Astrocyte (in vitro differentiated cells and primary cell): ENCODE results near the gene FRY. TPM values are rescaled to one million over a fixed set of nuclear protein-coding genes. Genes with fewer than 3 reads are reported as not detected.

Experiments
- DNase-seq: peaks from one replicate; pipeline ENCODE4 v3.0.0-alpha.2; 2010; ENCODE audit warnings: low read depth
- FAIRE-seq: peaks from 2 replicates; lab custom pipeline; 2011; peaks lifted over from hg19 to GRCh38; lab: Jason Lieb, UNC
- H2AFZ ChIP-seq: 2 replicates; pipeline ENCODE4 v1.6.0; 2012; ENCODE audit warnings: low read depth, low read length, inconsistent platforms
- H3K27ac ChIP-seq: 2 replicates; pipeline ENCODE4 v1.5.1; 2011; ENCODE audit warnings: low read depth, low read length, inconsistent platforms
- H3K27me3 ChIP-seq: 2 replicates; pipeline ENCODE4 v1.6.0; 2011; ENCODE audit warnings: low read length, inconsistent platforms; ENCODE audit not compliant: insufficient read depth
- H3K36me3 ChIP-seq: 2 replicates; pipeline ENCODE4 v1.5.1; 2011; ENCODE audit warnings: low read length, inconsistent platforms; ENCODE audit not compliant: insufficient read depth
- H3K4me1 ChIP-seq: 2 replicates; pipeline ENCODE4 v1.5.1; 2011; ENCODE audit warnings: low read length, inconsistent platforms; ENCODE audit not compliant: insufficient read depth
- H3K4me2 ChIP-seq: 2 replicates; pipeline ENCODE4 v1.6.0; 2012; ENCODE audit warnings: low read length, inconsistent platforms
- H3K4me3 ChIP-seq: 2 replicates; pipeline ENCODE4 v1.5.1; 2011; ENCODE audit warnings: low read depth, mild to moderate bottlenecking, low read length, inconsistent platforms; ENCODE audit not compliant: insufficient read depth
- H3K79me2 ChIP-seq: 2 replicates; pipeline ENCODE4 v1.6.0; 2012; ENCODE audit warnings: mild to moderate bottlenecking, low read length, inconsistent platforms; ENCODE audit not compliant: insufficient read depth
- H3K9ac ChIP-seq: 2 replicates; pipeline ENCODE4 v1.6.0; 2012; ENCODE audit warnings: mild to moderate bottlenecking, low read length, inconsistent platforms
- H3K9me3 ChIP-seq: 2 replicates; pipeline ENCODE4 v1.5.1; 2012; ENCODE audit warnings: low read depth, mild to moderate bottlenecking, low read length, inconsistent platforms; ENCODE audit not compliant: insufficient read depth
- H4K20me1 ChIP-seq: 2 replicates; pipeline ENCODE4 v1.6.0; 2012; ENCODE audit warnings: low read length, inconsistent platforms; ENCODE audit not compliant: insufficient read depth
- H3K27ac Mint-ChIP-seq: one replicate; pipeline ENCODE4 v1.8.0; 2021; ENCODE audit warnings: mild to moderate bottlenecking, mixed read lengths; ENCODE audit not compliant: unreplicated experiment
- H3K27me3 Mint-ChIP-seq: one replicate; pipeline ENCODE4 v1.8.0; 2021; ENCODE audit warnings: low read depth, mixed read lengths; ENCODE audit not compliant: unreplicated experiment
- H3K36me3 Mint-ChIP-seq: one replicate; pipeline ENCODE4 v1.8.0; 2021; ENCODE audit warnings: low read depth, mixed read lengths; ENCODE audit not compliant: unreplicated experiment
- H3K4me1 Mint-ChIP-seq: one replicate; pipeline ENCODE4 v1.8.0; 2021; ENCODE audit warnings: low read depth, mixed read lengths; ENCODE audit not compliant: unreplicated experiment
- H3K4me3 Mint-ChIP-seq: one replicate; pipeline ENCODE4 v1.8.0; 2021; ENCODE audit warnings: mild to moderate bottlenecking, moderate library complexity, mixed read lengths; ENCODE audit not compliant: unreplicated experiment
- H3K9me3 Mint-ChIP-seq: one replicate; pipeline ENCODE4 v1.8.0; 2021; ENCODE audit warnings: mild to moderate bottlenecking, mixed read lengths; ENCODE audit not compliant: unreplicated experiment
- EZH2 ChIP-seq: IDR thresholded peaks from 2 replicates; pipeline ENCODE4 v1.6.1; 2012; ENCODE audit warnings: mild to moderate bottlenecking, low read length, inconsistent platforms; ENCODE audit not compliant: insufficient read depth
- total RNA-seq: library from RNA; stranded (reverse); gene quantifications from 2 replicates; pipeline ENCODE4 v1.2.1, GENCODE V29; 2021
- TF ChIP-seq, protein P1 (sequence below): IDR thresholded peaks from 2 replicates; pipeline ENCODE4 v1.5.1; 2011; ENCODE audit warnings: low read depth, mild to moderate bottlenecking, inconsistent platforms, low read length, moderate library complexity; ENCODE audit not compliant: insufficient read depth

FRY gene
- total RNA-seq, 1 donor from 2014 or later: 4.6 TPM

DNA sequence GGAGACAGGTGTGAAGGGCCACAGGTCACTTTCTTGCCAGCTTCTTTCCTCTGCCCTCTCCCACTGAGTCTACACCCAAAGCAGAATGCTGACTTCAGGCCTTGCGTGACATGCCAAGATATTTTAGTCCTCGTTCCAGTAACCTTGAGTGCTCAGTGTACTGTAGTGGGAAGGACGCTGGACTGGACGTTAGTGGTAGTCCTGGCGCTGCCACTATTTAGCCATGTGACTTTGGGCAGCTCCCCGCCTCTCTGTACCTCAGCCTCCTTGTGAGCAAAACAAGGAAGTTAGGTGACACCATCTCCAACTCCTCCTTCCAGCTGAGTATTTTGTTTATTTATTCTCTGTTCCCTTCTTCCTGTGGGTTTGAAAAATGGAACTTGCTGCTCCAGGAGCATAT, 86.1 kb downstream of the FRY start:
- Histone ChIP-seq H3K27me3 (no peaks in the 10 kb centered on the region), H3K4me1 (no peaks in the 10 kb centered on the region), H3K9me3 (no peaks in the 10 kb centered on the region), H3K4me2 (no peak overlapping the region), H3K79me2 (no peaks in the 10 kb centered on the region), H3K36me3 (no peaks in the 10 kb centered on the region), H3K27ac (no peak overlapping the region), H2AFZ (no peak overlapping the region), H3K4me3 (no peak overlapping the region), H4K20me1 (no peaks in the 10 kb centered on the region), H3K9ac (no peak overlapping the region)
- Mint-ChIP-seq H3K9me3 (peaks cover 2% of the 10 kb centered on the region), H3K27ac (no peak overlapping the region), H3K36me3 (no peaks in the 10 kb centered on the region), H3K27me3 (no peaks in the 10 kb centered on the region), H3K4me3 (no peak overlapping the region), H3K4me1 (peaks cover 5% of the 10 kb centered on the region)
- DNase-seq: no peak
- no peak for FAIRE-seq
- TF ChIP-seq, protein P1, sequence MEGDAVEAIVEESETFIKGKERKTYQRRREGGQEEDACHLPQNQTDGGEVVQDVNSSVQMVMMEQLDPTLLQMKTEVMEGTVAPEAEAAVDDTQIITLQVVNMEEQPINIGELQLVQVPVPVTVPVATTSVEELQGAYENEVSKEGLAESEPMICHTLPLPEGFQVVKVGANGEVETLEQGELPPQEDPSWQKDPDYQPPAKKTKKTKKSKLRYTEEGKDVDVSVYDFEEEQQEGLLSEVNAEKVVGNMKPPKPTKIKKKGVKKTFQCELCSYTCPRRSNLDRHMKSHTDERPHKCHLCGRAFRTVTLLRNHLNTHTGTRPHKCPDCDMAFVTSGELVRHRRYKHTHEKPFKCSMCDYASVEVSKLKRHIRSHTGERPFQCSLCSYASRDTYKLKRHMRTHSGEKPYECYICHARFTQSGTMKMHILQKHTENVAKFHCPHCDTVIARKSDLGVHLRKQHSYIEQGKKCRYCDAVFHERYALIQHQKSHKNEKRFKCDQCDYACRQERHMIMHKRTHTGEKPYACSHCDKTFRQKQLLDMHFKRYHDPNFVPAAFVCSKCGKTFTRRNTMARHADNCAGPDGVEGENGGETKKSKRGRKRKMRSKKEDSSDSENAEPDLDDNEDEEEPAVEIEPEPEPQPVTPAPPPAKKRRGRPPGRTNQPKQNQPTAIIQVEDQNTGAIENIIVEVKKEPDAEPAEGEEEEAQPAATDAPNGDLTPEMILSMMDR: no peak
- TF ChIP-seq EZH2: no peak

DNA sequence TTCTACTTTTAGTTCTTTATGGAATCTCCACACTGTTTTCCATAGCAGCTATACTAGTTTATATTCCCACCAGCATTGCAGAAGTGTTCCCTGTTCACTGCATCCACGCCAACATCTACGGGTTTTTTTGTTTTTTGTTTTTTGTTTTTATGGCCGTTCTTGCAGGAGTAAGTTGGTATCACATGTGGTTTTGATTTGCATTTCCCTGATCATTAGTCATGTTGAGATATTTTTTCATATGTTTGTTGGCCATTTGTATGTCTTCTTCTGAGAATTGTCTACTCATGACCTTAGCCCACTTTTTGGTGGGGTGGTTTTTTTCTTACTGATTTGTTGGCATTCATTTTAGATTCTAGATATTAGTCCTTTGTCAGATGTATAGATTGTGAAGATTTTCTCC, 89.7 kb downstream of the FRY start:
- Histone ChIP-seq H4K20me1 (no peaks in the 10 kb centered on the region), H3K9me3 (no peaks in the 10 kb centered on the region), H3K4me2 (no peak overlapping the region), H3K4me1 (no peaks in the 10 kb centered on the region), H3K27me3 (no peaks in the 10 kb centered on the region), H3K4me3 (no peak overlapping the region), H2AFZ (no peak overlapping the region), H3K27ac (no peak overlapping the region), H3K9ac (no peak overlapping the region), H3K79me2 (no peaks in the 10 kb centered on the region), H3K36me3 (no peaks in the 10 kb centered on the region)
- no peak for DNase-seq
- Mint-ChIP-seq H3K36me3 (peaks cover 3% of the 10 kb centered on the region), H3K27me3 (no peaks in the 10 kb centered on the region), H3K4me3 (no peak overlapping the region), H3K4me1 (no peaks in the 10 kb centered on the region), H3K27ac (no peak overlapping the region), H3K9me3 (peaks cover 3% of the 10 kb centered on the region)
- no peak for TF ChIP-seq EZH2
- FAIRE-seq: no peak

DNA sequence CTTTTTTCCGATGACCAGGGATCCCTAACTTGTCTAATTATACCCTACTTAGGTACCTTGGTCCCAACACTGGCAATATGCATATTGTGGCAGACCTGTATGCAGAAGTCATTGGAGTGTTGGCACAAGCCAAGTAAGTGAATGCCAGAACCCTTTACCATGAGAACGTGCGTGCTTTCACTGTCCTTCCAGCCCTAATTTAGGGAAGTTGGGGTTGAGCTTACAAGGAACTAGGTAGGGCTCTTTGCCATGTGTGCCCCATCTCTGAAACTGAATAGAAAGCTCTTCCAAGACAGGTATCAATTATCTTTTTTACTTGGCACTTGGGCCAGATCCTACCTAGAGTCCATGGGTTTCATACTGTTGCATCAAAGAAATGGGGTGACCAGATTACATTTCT, 93.2 kb downstream of the FRY start:
- Histone ChIP-seq H3K79me2 (no peaks in the 10 kb centered on the region), H4K20me1 (no peaks in the 10 kb centered on the region), H3K4me3 (no peak overlapping the region), H3K27me3 (no peaks in the 10 kb centered on the region), H3K9me3 (no peaks in the 10 kb centered on the region), H3K4me2 (no peak overlapping the region), H3K36me3 (no peaks in the 10 kb centered on the region), H3K27ac (no peak overlapping the region), H3K4me1 (peaks cover 3% of the 10 kb centered on the region), H2AFZ (no peak overlapping the region), H3K9ac (no peak overlapping the region)
- Mint-ChIP-seq H3K36me3 (peaks cover 3% of the 10 kb centered on the region), H3K9me3 (peaks cover 3% of the 10 kb centered on the region), H3K4me3 (no peak overlapping the region), H3K27ac (no peak overlapping the region), H3K4me1 (no peaks in the 10 kb centered on the region), H3K27me3 (no peaks in the 10 kb centered on the region)
- FAIRE-seq (no peak), DNase-seq (no peak)
- no peak for TF ChIP-seq EZH2
- TF ChIP-seq, protein P1: no peak
